ENCODE measurements around the gene CD22. TPM values are rescaled to one million over a fixed set of nuclear protein-coding genes. Genes with fewer than 3 reads are reported as not detected.

The CD22 gene
- total RNA-seq, 2 donors from 2014 or later: 5.3 to 11.7 TPM

DNA sequence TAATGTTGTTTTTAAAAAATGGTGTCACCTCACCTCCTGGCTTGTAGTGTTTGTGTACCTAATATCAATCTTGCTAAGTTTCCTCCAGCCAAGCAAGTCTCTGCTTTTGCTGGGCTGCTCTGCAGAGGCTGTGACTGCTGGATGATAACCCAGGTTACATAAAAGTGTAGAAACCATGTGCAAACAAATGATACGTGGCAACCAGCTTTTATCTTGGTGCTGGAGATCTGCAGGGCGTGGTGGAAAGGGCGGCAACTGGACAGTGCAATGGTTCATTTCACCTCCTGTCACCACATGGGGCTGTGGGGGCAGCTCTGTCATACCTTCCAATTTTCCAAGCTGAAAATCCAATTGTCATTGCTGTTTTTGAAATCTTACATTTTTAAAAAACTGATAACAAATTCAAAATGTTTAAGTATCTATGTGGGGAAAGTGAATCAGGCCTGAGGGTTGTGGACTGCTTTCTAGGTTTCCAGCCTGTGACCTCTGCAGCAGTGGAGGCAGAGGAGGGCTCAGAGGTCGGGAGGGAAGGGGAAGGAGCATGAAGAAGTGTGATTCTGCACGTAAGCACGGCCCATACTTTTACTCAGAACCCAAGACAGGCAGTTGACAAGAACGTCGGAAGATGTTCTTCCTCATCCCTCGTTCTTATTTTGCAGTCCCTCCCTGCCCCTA is 51.6 kb downstream of the CD22 start:
- Mint-ChIP-seq H3K27me3 (peaks cover 10% of the 10 kb centered on the region), H3K9me3 (no peaks in the 10 kb centered on the region), H3K27ac (no peak overlapping the region), H3K4me3 (no peak overlapping the region), H3K36me3 (ENCODE audit: low read depth) (no peaks in the 10 kb centered on the region), H3K4me1 (peaks cover 6% of the 10 kb centered on the region)
- no peak for ATAC-seq (replicated peaks)

DNA sequence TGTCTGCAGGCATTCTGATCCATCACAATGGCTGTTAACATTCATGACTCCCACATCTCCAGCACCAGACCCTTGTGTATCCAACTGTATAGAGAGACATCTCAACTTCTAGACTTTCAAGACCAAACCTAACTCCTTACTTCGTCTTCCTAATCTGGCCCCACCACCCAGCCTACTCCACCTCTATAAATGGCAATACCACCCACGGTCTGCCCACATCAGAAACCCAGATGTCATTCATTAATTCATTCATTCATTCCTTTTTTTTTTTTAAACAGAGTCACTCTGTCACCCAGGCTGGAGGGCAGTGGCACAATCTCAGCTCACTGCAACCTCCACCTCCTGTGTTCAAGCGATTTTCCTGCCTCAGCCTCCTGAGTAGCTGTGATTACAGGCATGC is 52.3 kb downstream of the CD22 start:
- Mint-ChIP-seq H3K4me1 (peaks cover 6% of the 10 kb centered on the region), H3K4me3 (no peak overlapping the region), H3K36me3 (ENCODE audit: low read depth) (no peaks in the 10 kb centered on the region), H3K9me3 (peaks cover 1% of the 10 kb centered on the region), H3K27me3 (peaks cover 10% of the 10 kb centered on the region), H3K27ac (no peak overlapping the region)
- no peak for ATAC-seq (replicated peaks)

DNA sequence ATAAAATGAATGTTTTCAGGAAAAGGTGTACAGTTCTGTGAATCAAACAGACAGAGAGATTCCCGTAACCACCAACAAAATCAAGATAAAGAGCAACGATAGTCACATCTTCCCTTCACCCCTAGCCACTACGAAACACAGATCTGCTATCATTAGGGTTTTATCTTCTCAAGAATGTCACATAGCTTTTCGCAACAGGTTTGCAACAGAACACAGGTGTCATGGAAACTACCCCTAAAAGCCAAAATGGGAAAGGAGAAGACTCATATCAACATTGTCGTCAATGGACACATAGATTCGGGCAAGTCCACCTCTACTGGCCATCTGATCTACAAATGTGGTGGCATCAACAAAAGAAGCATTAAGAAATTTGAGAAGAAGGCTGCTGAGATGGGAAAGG is 52.9 kb downstream of the CD22 start:
- H3K27ac Mint-ChIP-seq: no peak overlapping the region

GRCh38 chr19:35383536-35383935 is 54.5 kb downstream of the CD22 start:
- peaks cover 10% of the 10 kb centered on the region for H3K27me3 Mint-ChIP-seq
- ATAC-seq (replicated peaks): no peak
- no peak overlapping the region for H3K27ac Mint-ChIP-seq
- H3K4me1 Mint-ChIP-seq: no peaks in the 10 kb centered on the region
- no peaks in the 10 kb centered on the region for H3K36me3 Mint-ChIP-seq (ENCODE audit: low read depth)
- no peak overlapping the region for H3K4me3 Mint-ChIP-seq
- peaks cover 5% of the 10 kb centered on the region for H3K9me3 Mint-ChIP-seq

More for the DNA sequence above, 52.9 kb downstream of the CD22 start:
- no peak for ATAC-seq (replicated peaks)
- H3K4me1 Mint-ChIP-seq: peaks cover 5% of the 10 kb centered on the region
- H3K4me3 Mint-ChIP-seq: no peak overlapping the region
- peaks cover 5% of the 10 kb centered on the region for H3K9me3 Mint-ChIP-seq
- peaks cover 10% of the 10 kb centered on the region for H3K27me3 Mint-ChIP-seq
- no peaks in the 10 kb centered on the region for H3K36me3 Mint-ChIP-seq (ENCODE audit: low read depth)

DNA sequence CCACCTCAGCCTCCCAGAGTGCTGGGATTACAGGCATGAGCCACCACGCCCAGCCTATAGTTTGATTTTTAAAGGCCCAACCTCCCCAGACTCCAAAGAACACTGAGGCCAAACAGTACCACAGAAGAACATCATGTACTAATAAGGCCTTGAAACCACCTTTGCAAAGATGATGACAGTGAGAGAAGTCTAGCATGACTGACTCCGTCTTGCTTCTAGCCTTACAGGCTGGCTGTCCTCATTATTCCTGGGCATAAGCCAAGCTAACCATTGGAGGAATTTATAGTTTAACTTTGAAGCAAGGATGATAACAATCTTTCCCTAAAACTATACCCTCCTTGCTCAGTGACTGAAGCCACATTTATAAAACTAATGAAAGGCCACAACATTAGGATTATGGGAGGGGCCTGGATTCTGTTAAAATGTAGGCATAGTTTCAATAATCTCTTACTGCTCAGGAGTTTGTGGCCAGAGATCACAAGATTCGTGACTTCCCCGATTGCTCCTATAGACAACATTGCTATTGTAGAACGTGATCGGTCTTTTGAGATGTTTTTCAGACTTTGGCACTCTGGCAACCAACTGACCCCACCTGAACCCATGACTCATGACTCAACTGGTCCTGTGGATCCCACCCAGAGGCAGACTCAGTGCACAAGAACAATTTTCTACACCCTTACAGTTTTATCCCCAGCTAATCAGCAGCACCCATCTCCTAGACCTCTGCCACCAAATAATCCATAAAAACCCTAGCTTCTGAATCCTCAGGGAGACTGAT is 59.5 kb downstream of the CD22 start:
- Mint-ChIP-seq H3K27ac (no peak overlapping the region), H3K4me1 (no peaks in the 10 kb centered on the region), H3K9me3 (peaks cover 5% of the 10 kb centered on the region), H3K36me3 (ENCODE audit: low read depth) (no peaks in the 10 kb centered on the region), H3K27me3 (peaks cover 3% of the 10 kb centered on the region), H3K4me3 (no peak overlapping the region)
- ATAC-seq (replicated peaks): no peak

- Mint-ChIP-seq H3K27me3 (peaks cover 3% of the 10 kb centered on the region), H3K4me3 (no peak overlapping the region), H3K36me3 (ENCODE audit: low read depth) (no peaks in the 10 kb centered on the region), H3K27ac (no peak overlapping the region), H3K4me1 (no peaks in the 10 kb centered on the region), H3K9me3 (peaks cover 5% of the 10 kb centered on the region)
- no peak for ATAC-seq (replicated peaks)
Measured at GRCh38 chr19:35389192-35389861, 60.3 kb downstream of the CD22 start.

- Mint-ChIP-seq H3K4me1 (no peaks in the 10 kb centered on the region), H3K36me3 (ENCODE audit: low read depth) (no peaks in the 10 kb centered on the region), H3K4me3 (no peak overlapping the region), H3K27ac (no peak overlapping the region), H3K27me3 (no peaks in the 10 kb centered on the region), H3K9me3 (no peaks in the 10 kb centered on the region)
- no peak for ATAC-seq (replicated peaks)
Measured at GRCh38 chr19:35392742-35393715, 64.0 kb downstream of the CD22 start.

DNA sequence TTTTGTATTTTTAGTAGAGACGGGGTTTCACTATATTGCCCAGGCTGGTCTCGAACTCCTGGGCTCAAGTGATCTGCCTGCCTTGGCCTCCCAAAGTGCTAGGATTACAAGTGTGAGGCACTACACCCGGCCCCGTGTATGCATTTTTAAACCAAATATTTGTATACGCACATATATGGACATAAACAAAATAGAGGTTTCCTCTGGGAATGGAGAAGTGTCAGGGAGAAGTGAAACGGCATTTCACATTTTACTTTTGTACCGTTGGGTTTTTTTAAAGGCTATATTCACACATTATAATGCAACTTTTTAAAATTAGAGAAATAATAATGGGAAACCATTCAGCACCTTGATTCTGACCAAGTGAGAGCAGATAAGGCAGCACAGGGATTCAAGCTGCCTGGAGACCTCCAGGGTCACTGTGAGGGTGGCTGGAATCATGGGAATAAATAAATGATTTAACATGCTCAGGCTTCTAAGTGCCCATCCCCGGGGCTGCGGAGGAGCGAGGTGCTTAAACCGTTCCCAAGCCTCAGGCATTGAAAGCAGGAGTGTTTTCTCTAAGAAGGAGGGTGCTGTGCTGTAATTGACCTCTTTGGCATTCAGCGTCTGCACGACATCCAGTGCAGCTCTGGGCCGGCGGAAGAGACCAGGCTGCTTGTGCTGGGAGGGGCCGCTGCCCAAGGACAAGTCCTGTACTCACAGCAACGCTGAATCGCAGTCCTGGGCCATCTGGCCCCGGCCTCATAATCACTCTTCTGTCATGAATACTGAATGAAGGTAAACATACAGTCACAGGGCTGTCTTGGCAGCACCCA is 66.6 kb downstream of the CD22 start:
- H3K27me3 Mint-ChIP-seq: no peaks in the 10 kb centered on the region
- H3K9me3 Mint-ChIP-seq: no peaks in the 10 kb centered on the region
- no peaks in the 10 kb centered on the region for H3K36me3 Mint-ChIP-seq (ENCODE audit: low read depth)
- no peaks in the 10 kb centered on the region for H3K4me1 Mint-ChIP-seq
- no peak overlapping the region for H3K4me3 Mint-ChIP-seq
- no peak overlapping the region for H3K27ac Mint-ChIP-seq
- ATAC-seq (replicated peaks): no peak

DNA sequence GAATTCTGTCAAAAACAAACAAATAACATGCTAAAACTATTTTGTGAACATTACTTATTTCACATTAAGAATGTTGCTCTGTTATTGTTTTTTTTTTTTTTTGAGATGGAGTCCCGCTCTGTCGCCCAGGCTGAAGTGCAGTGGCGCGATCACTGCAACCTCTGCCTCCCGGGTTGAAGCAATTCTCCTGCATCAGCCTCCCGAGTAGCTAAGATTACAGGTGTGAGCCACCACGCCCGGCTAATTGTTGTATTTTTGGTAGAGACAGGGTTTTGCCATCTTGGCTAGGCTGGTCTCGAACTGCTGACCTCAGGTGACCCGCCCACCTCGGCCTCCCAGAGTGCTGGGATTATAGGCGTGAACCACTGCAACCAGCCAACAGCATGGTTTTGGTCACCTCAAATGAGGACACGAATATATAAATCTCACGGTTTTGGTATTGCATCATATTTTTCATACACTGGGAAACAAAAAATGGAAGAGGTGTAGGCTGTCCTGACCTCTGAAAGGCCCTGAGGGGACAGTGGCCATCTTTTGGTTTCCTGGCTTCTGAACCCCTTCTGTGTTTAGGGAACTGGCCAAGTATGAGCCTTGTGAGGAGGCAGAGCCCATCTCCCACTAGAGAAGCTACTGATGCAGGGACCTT is 67.4 kb downstream of the CD22 start:
- Mint-ChIP-seq H3K4me1 (no peaks in the 10 kb centered on the region), H3K9me3 (no peaks in the 10 kb centered on the region), H3K4me3 (no peak overlapping the region), H3K27me3 (no peaks in the 10 kb centered on the region), H3K36me3 (ENCODE audit: low read depth) (no peaks in the 10 kb centered on the region), H3K27ac (no peak overlapping the region)
- ATAC-seq (replicated peaks): no peak

Other genes starting within 250 kb of the CD22 start
- not detected for gene FXYD3, start 213.4 kb upstream of the CD22 start, total RNA-seq
- 1 to 10 TPM in 1 of 2 donors, not detected in 1; 1.9 TPM for gene LGI4, start 194.1 kb upstream of the CD22 start, total RNA-seq
- gene FXYD1, start 190.4 kb upstream of the CD22 start, total RNA-seq: under 1 TPM; 0.54 to 0.93 TPM
- 1 to 10 TPM in 1 of 2 donors, under 1 TPM in 1; 0.40 to 1.4 TPM for gene FXYD7, start 185.9 kb upstream of the CD22 start, total RNA-seq
- 100 to 1,000 TPM; 214 to 257 TPM for gene FXYD5, start 174.5 kb upstream of the CD22 start, total RNA-seq
- under 1 TPM in 1 of 2 donors, not detected in 1; 0.58 TPM for gene FAM187B, start 100.4 kb upstream of the CD22 start, total RNA-seq
- gene LSR, start 80.2 kb upstream of the CD22 start, total RNA-seq: 10 to 100 TPM; 19.1 to 38.0 TPM
- 100 to 1,000 TPM; 109 to 121 TPM for gene USF2, start 60.2 kb upstream of the CD22 start, total RNA-seq
- gene HAMP, start 46.7 kb upstream of the CD22 start, total RNA-seq: under 1 TPM; 0.11 to 0.22 TPM
- under 1 TPM; 0.24 to 0.50 TPM for gene MAG, start 37.0 kb upstream of the CD22 start, total RNA-seq
- under 1 TPM; 0.42 to 0.54 TPM for gene FFAR1, start 18.7 kb downstream of the CD22 start, total RNA-seq
- gene FFAR3, start 29.3 kb downstream of the CD22 start, total RNA-seq: 1 to 10 TPM; 1.7 to 2.3 TPM
- gene GPR42, start 41.9 kb downstream of the CD22 start, total RNA-seq: under 1 TPM; 0.42 to 0.61 TPM
- not detected for gene FFAR2, start 119.1 kb downstream of the CD22 start, total RNA-seq
- gene KRTDAP, start 161.3 kb downstream of the CD22 start, total RNA-seq: not detected
- gene DMKN, start 184.5 kb downstream of the CD22 start, total RNA-seq: 1 to 10 TPM in 1 of 2 donors, under 1 TPM in 1; 0.11 to 1.7 TPM
- gene SBSN, start 199.1 kb downstream of the CD22 start, total RNA-seq: not detected
- not detected for gene GAPDHS, start 204.3 kb downstream of the CD22 start, total RNA-seq
- 10 to 100 TPM; 45.0 to 74.1 TPM for gene TMEM147, start 216.4 kb downstream of the CD22 start, total RNA-seq
- not detected for gene ATP4A, start 234.5 kb downstream of the CD22 start, total RNA-seq

All from activated T-helper 17 cell treated with anti-CD3 and anti-CD28 coated beads, Interleukin-2, amount 50 U/mL, for 72 hours (primary cell).